GM12891 (cell line): ENCODE results near the gene KCTD16.

Source experiments
- DNase-seq: peaks from one replicate; pipeline ENCODE4 v3.0.0; 2011; ENCODE audit warnings: low spot score; ENCODE audit not compliant: insufficient read length
- FAIRE-seq: peaks from 2 replicates; lab custom pipeline; 2011; peaks lifted over from hg19 to GRCh38; lab: Jason Lieb, UNC
- PAX5 ChIP-seq: IDR thresholded peaks from 2 replicates; pipeline ENCODE4 v1.6.1; 2011; ENCODE audit warnings: low read length, moderate library complexity, mild to moderate bottlenecking; ENCODE audit not compliant: insufficient read depth, severe bottlenecking
- POLR2A ChIP-seq: IDR thresholded peaks from 2 replicates; pipeline ENCODE4 v1.6.1; 2011; ENCODE audit warnings: low read depth, low read length, control low read depth
- POLR2AphosphoS5 ChIP-seq: IDR thresholded peaks from 2 replicates; pipeline ENCODE4 v1.6.1; 2011; ENCODE audit warnings: low read depth, low read length, control low read depth
- POU2F2 ChIP-seq: IDR thresholded peaks from 2 replicates; pipeline ENCODE4 v1.6.1; 2011; ENCODE audit warnings: low read depth, mild to moderate bottlenecking, control low read depth, low read length, moderate library complexity
- SPI1 ChIP-seq: IDR thresholded peaks from 2 replicates; pipeline ENCODE4 v1.6.1; 2011; ENCODE audit warnings: low read depth, low read length, control low read depth
- TAF1 ChIP-seq: IDR thresholded peaks from 2 replicates; pipeline ENCODE4 v1.6.1; 2011; ENCODE audit warnings: low read depth, low read length, control low read depth

Gene KCTD16

GRCh38 chr5:144227363-144227999, 56.8 kb downstream of the KCTD16 start:
- no peak for TF ChIP-seq SPI1
- TF ChIP-seq POU2F2: no peak
- TF ChIP-seq TAF1: no peak
- TF ChIP-seq PAX5: no peak
- no peak for TF ChIP-seq POLR2AphosphoS5
- TF ChIP-seq POLR2A: no peak
- FAIRE-seq (no peak), DNase-seq (no peak)

- TF ChIP-seq POLR2AphosphoS5 (no peak), POU2F2 (no peak), SPI1 (no peak), PAX5 (no peak), TAF1 (no peak), POLR2A (no peak)
- DNase-seq (no peak), FAIRE-seq (no peak)
Observed at GRCh38 chr5:144230806-144231205, 60.1 kb downstream of the KCTD16 start.

GRCh38 chr5:144232285-144232684, 61.6 kb downstream of the KCTD16 start:
- TF ChIP-seq TAF1: no peak
- no peak for TF ChIP-seq POLR2A
- TF ChIP-seq POU2F2: no peak
- TF ChIP-seq SPI1: no peak
- TF ChIP-seq PAX5: no peak
- DNase-seq: no peak
- FAIRE-seq: no peak

- TF ChIP-seq TAF1: no peak
- TF ChIP-seq SPI1: no peak
- TF ChIP-seq POU2F2: no peak
- TF ChIP-seq POLR2A: no peak
- TF ChIP-seq POLR2AphosphoS5: no peak
- no peak for TF ChIP-seq PAX5
- DNase-seq (no peak), FAIRE-seq (no peak)
Observed at GRCh38 chr5:144236499-144236898, 65.8 kb downstream of the KCTD16 start.

DNA sequence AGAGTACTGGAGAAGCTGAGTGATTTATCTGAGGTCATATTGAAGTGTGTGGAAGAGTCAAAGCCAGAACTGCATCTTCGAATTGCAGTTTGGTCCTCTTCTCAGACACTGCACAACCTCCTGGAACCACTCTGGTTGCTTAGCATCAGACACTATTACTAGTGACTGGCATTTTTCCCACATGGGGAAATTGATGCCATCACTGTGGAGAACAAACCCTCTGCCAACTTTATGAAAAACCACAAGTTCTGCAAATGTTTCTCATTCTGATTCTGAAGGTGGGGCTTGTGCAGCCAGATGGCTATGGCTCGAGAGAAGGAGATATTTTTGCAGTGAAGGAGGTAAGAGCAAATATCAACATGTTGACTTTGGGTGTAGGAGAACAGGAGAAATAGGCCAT, 67.2 kb downstream of the KCTD16 start:
- no peak for FAIRE-seq
- no peak for TF ChIP-seq SPI1
- TF ChIP-seq POLR2A: no peak
- TF ChIP-seq PAX5: no peak
- TF ChIP-seq POU2F2: no peak
- no peak for TF ChIP-seq TAF1
- TF ChIP-seq POLR2AphosphoS5: no peak
- no peak for DNase-seq

DNA sequence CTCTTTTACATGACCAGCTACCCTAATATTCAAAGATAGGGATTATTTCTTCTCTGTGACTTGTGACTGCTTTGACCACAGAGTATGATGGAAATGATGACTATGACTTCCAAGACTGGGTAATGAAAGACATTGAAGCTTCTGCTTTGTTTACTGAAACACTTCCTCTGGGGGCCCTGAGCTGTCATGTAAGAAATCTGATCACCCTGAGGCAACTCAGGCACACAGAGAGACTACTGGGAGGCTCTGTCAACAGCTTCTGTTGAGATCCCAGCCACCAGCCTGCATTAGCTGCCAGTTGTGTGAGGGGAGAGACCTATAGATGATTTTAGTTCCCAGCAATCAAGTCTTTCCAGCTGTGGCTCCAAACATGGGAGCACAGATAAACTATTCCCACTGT, 76.5 kb downstream of the KCTD16 start:
- DNase-seq (no peak), FAIRE-seq (no peak)
- TF ChIP-seq POLR2A: no peak
- no peak for TF ChIP-seq SPI1

DNA sequence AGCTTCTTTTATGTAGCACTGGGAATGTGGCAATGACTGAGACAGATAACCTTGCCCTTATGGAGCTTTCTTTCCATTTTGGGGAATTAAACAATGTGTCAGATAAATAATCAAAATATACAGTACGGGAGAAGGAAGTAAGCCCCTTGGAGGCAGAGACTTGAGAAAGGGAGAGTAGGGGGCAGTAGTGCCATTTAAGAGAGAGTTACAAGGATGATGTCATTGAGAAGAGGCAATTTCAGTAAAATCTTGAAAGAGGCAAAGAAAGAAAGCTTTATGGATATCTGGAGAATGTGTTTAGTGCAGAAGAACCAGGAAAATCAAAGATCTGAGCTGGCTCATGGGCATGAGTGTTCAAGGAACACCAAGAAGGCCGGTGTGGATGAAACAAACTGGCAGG, 77.3 kb downstream of the KCTD16 start:
- DNase-seq (no peak), FAIRE-seq (no peak)
- no peak for TF ChIP-seq POU2F2
- TF ChIP-seq POLR2AphosphoS5: no peak
- TF ChIP-seq SPI1: no peak
- no peak for TF ChIP-seq TAF1
- TF ChIP-seq POLR2A: no peak
- TF ChIP-seq PAX5: no peak

DNA sequence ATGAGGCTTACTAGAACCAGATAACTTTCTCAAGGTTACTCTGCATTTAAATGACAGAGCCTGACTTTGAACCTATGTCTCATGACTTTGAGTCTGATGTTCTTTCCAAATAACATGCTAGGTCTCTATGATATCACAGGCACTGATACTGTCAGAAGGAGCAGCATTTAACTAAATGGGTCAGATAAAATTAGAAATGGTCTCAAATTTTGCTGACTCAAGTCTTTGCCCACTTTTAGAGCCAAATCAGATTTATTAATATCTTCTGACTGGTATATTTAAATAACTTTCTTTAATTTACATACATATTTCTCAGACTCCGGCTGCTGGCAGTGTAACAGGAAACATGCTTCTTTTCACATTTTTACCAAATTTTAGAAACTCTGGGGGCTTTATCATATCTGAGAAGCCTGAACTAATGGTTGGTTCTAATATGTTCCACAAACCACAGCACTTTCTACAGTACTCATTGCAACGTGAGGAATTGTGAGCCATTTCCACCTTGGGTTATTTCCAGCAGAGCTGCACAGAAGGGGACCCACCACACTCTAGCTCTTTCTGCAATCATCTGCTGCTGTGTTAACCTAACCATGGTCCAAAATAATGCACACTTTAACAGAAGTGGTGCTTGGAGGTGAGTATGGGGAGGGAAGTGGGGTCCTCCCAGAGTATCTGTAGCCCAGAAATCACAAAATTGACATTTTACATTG, 79.2 kb downstream of the KCTD16 start:
- FAIRE-seq (no peak), DNase-seq (no peak)
- TF ChIP-seq SPI1: no peak
- TF ChIP-seq POU2F2: no peak

DNA sequence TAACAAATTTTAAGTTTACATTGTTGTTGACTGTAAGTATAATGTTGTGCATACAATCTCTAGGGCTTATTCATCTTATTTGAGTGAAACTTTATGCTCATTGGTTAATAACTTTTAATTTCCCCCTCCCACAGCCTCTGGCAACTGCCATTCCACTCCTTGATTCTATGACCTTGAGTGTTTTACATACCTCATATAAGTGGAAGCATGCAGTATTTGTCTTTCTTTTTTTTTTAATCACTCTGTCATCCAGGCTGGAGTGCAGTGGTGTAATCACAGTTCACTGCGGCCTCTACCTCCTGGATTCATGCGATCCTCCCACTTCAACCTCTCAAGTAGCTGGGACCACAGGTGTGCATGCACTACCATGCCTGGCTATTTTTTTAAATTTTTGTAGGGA, 83.9 kb downstream of the KCTD16 start:
- FAIRE-seq: no peak
- no peak for TF ChIP-seq POLR2A
- no peak for TF ChIP-seq TAF1
- no peak for TF ChIP-seq POU2F2
- TF ChIP-seq PAX5: no peak
- no peak for TF ChIP-seq SPI1
- TF ChIP-seq POLR2AphosphoS5: no peak
- no peak for DNase-seq

- TF ChIP-seq POLR2AphosphoS5 (no peak), PAX5 (no peak), POLR2A (no peak), POU2F2 (no peak), TAF1 (no peak), SPI1 (no peak)
- no peak for DNase-seq
- FAIRE-seq: no peak
Observed at GRCh38 chr5:144260121-144260520, 89.4 kb downstream of the KCTD16 start.
